MM.1S (cell line): ENCODE data around the gene MRPL20.

Source experiments
- EZH2 ChIP-seq: fragments of 300-600 bp; sonication (generic); optimal IDR thresholded peaks from 2 replicates; pipeline ENCODE3; 2017; ENCODE audit warnings: low read depth, mild to moderate bottlenecking, antibody characterized with exemption, low read length, mixed read lengths
- EZH2phosphoT487 ChIP-seq: fragments of 300-600 bp; sonication (generic); IDR thresholded peaks from 2 replicates; pipeline ENCODE4 v1.6.1; 2018; ENCODE audit warnings: antibody characterized with exemption, low read length
- TF ChIP-seq, protein P1 (sequence below): fragments of 300-600 bp; sonication (generic); IDR thresholded peaks from 2 replicates; pipeline ENCODE4 v1.5.1; 2016; ENCODE audit warnings: antibody characterized with exemption, low read length, mixed read lengths

GRCh38 chr1:1451696-1452364 lies 44.7 kb upstream of the MRPL20 start:
- TF ChIP-seq, protein P1, sequence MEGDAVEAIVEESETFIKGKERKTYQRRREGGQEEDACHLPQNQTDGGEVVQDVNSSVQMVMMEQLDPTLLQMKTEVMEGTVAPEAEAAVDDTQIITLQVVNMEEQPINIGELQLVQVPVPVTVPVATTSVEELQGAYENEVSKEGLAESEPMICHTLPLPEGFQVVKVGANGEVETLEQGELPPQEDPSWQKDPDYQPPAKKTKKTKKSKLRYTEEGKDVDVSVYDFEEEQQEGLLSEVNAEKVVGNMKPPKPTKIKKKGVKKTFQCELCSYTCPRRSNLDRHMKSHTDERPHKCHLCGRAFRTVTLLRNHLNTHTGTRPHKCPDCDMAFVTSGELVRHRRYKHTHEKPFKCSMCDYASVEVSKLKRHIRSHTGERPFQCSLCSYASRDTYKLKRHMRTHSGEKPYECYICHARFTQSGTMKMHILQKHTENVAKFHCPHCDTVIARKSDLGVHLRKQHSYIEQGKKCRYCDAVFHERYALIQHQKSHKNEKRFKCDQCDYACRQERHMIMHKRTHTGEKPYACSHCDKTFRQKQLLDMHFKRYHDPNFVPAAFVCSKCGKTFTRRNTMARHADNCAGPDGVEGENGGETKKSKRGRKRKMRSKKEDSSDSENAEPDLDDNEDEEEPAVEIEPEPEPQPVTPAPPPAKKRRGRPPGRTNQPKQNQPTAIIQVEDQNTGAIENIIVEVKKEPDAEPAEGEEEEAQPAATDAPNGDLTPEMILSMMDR: no peak
- no peak for TF ChIP-seq EZH2
- no peak for TF ChIP-seq EZH2phosphoT487
